HG03469 (cell line): ENCODE measurements around the gene DUS2.
"Not testable (repeated sequence)": the region's sequence is repeated elsewhere in the genome, so short reads cannot be mapped to it uniquely, and the experiment has no call there.

Experiments
- ATAC-seq: cut with Tn5 transposase; IDR thresholded peaks from one replicate; pipeline ENCODE4 v1.9.1; 2021; ENCODE audit warnings: mild to moderate bottlenecking, moderate library complexity, moderate number of reproducible peaks; ENCODE audit not compliant: unreplicated experiment

Gene DUS2

DNA sequence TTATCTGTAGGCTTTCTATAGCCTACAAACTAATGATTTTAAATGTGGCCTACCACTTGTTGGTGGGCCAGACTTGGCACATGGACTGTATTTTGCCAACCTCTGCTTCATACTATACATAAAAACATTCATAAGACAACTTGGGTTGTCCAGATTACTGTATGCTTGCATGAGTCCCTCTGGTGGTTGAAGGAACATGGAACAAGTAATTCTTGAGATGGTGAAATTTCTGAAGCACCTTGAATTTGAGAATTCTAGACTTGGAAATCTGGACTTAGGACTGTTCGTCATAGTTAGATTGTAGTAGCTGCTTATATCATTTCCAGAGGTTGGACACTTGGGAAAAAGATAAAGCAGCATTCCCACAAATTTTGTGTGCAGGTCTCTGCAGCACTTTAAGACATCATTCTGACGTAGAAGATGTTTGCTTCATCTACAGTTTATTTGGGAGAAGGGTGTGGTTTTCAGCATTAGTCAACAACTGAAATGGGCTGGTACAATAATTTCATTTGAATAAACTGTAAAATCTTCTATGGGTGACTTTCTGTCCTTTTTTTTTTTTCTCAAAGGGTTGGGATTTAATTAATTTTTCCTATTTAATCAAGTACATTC, 93.3 kb downstream of the DUS2 start:
- ATAC-seq = no peak

DNA sequence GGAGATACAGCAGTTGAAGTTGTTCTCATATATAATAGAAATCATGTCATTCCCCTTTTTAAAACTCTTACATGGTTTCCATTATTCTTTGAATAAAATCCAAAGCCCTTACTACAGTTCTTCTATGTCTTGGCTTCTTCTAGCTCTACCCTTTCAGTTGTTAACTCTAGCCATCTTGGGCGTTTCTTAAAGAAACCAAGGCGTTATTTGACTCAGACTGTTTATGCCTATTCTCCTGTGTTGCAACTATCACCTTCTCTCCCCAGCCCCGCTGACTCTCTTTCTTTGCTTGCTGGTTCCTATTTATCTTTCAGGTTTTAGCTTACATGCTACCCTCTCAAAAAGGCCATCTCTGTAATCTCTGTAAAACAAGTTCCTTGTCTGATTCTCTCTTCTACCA, 94.8 kb downstream of the DUS2 start:
- no peak for ATAC-seq

GRCh38 chr16:68118954-68119353, 95.9 kb downstream of the DUS2 start:
- ATAC-seq = not testable (repeated sequence)

- not testable (repeated sequence) for ATAC-seq
Observed at GRCh38 chr16:68120496-68120895, 97.4 kb downstream of the DUS2 start.

GRCh38 chr16:68126395-68126794, 103.3 kb downstream of the DUS2 start:
- no peak for ATAC-seq

DNA sequence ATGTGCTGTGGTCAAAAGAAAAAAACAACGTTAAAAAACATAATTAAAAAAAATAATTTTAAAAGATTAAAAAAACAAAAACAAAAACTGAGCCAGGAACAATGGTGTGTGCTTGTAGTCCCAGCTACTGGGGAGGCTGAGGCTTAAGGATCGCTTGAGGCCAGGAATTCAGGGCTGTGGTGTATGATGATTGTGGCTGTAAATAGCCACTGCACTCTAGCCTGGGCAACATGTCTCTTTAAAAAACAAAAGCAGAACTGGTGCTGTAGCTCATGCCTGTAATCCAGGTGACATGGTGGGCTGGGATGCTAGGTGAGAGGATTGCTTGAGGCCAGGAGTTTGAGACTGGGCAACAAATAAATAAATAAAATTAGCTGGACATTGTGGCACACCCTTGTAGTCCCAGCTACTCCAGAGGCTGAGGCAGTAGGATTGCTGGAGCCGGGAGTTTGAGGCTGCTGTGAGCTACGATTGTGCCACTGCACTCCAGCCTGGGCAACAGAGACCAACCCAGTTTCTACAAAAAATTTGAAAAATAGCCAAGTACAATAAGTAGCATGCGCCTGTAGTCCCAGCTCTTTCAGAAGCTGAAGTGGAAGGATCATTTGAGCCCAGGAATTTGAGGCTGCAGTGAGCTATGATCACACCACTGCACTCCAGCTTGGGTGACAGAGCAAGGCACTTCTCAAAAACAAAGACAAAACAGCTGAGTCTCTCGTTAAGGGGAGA, 105.7 kb downstream of the DUS2 start:
- ATAC-seq = no peak
